Tibial nerve (tissue), 4 donors: ENCODE measurements around the gene KPNA5.

Experiments
- CTCF ChIP-seq, 5 experiments: fragments of 200-600 bp in 3 of 5; fragments of 450-650 bp in 2 of 5; sonication (generic) in 3 of 5; IDR thresholded peaks; one replicate each; pipeline ENCODE4 v1.5.1; 2016 to 2019; ENCODE audit warnings: antibody characterized with exemption in 5 of 5, mild to moderate bottlenecking in 3 of 5, moderate library complexity in 2 of 5
- EP300 ChIP-seq, 2 donors: sonication (generic); formaldehyde crosslinking; IDR thresholded peaks; one replicate each; pipeline ENCODE4 v1.6.1; 2017; ENCODE audit warnings: antibody characterized with exemption in 2 of 2, mild to moderate bottlenecking in 1 of 2
- POLR2A ChIP-seq, 2 donors: fragments of 450-650 bp; IDR thresholded peaks; one replicate each; pipeline ENCODE4 v1.6.1; 2017; ENCODE audit warnings: antibody characterized with exemption in 2 of 2, mild to moderate bottlenecking in 2 of 2, moderate library complexity in 2 of 2

GRCh38 chr6:116663308-116663707, 17.7 kb upstream of the KPNA5 start:
- TF ChIP-seq CTCF (IDR thresholded peaks at IDR 0.05) (no peak), POLR2A (IDR thresholded peaks at IDR 0.05) (no peak), EP300 (IDR thresholded peaks at IDR 0.05) (no peak)
